ENCODE results near the gene TRUB1. TPM values are rescaled to one million over a fixed set of nuclear protein-coding genes. Genes with fewer than 3 reads are reported as not detected.

Gene TRUB1
- total RNA-seq, 1 donor from 2014 or later: 18.4 TPM

GRCh38 chr10:115026746-115027140 lies 88.7 kb downstream of the TRUB1 start:
- intact Hi-C loops (cut with micrococcal nuclease): no loop called here
- Histone ChIP-seq H3K4me1 (no peaks in the 10 kb centered on the region), H3K4me3 (no peak overlapping the region), H3K27ac (replicated peaks) (no peak overlapping the region), H3K9me3 (replicated peaks) (no peaks in the 10 kb centered on the region), H3K27me3 (ENCODE audit: low read depth) (no peaks in the 10 kb centered on the region), H3K36me3 (no peaks in the 10 kb centered on the region)
- TF ChIP-seq CTCF (IDR thresholded peaks at IDR 0.05; ENCODE audit: borderline replicate concordance): no peak
- DNase-seq: no peak

Other genes starting within 250 kb of the TRUB1 start
- gene FHIP2A, start 116.4 kb upstream of the TRUB1 start, total RNA-seq: 26.6 TPM
- gene ATRNL1, start 155.2 kb downstream of the TRUB1 start, total RNA-seq: 2.9 TPM